ENCODE data around the gene CHMP2B.
A peak's percentile ranks its signal among the peaks of the same experiment; 100 is the strongest.

Gene CHMP2B, protein sequence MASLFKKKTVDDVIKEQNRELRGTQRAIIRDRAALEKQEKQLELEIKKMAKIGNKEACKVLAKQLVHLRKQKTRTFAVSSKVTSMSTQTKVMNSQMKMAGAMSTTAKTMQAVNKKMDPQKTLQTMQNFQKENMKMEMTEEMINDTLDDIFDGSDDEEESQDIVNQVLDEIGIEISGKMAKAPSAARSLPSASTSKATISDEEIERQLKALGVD

DNA sequence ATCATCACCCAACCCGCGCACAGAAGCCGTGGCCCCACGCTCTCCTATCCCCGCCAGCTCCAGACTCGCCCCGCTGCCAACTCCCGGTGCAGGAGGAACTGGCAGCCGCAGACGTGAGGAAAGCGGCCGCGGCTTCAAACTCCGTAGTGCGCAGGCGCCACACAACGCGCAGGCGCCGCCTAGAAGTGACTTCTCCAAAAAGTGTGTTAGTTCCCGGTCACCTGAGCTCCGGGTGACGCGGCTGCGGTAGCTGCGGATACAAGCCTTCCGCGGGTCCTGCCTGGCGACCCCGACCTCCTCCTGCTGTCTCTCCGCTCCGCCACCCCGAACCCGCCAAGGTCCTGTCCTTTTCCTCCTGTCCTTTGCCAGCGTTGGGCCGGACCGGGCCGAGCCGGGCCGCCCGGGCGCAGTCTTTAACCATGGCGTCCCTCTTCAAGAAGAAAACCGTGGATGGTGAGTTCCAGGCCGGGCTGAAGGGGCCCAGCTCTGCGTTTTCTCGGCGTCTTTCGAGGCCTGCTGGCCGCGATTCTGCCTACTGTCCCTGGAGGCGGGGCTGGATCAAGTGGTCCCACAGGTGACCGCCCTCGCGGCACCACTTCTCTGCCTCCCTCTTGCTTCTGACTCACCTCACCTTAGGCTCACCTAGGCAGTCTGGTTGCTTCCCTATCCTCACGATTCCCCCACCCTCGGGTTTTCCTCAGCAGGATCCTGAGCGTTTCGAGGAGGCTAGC, at the start of gene CHMP2B:
CHMP2B (plus strand) TSS at position 206 of the 731 bp plus-strand sequence; CDS start at position 420, 214 bp downstream.
- DNase-seq (ENCODE audit: low spot score), result peak; percentile 92
- FAIRE-seq, result no peak

DNA sequence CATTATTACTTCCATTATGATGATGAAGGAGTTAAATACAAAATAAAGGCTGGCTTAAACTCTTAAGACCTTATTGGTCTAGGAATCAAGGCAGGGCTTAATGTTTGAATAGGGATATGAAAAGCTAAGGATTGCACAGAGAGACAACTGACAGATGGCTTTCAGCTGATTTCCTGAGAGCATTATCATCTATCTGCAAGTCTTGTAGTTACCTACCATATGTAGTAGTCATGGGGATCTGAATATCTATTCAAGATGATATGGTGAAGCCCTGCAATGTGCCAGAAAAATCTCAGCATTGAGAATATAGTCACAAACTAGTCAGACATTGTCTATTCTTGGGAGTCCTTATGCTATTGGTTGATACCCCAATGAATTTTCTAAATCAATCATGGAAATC, 47.5 kb upstream of the CHMP2B start:
- FAIRE-seq (no peak), DNase-seq (ENCODE audit: low spot score) (no peak)

DNA sequence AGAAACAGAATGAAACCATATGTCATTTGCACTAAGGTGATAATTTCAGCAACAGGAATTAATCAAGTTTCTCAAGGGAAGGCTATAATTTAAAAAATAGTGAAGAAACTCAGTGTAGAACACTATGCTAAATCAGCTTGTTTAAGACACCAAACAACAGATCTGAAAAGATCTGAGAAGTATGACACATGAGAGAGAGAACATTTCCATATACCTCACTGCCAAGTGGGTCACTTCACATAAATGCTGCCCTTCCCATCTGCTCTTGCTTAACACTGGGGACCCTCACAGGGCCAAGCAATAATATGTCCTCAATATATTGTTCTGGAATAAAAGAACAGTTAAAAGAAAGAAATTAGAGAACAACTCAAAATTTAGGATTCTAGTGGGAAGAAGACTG, 45.6 kb upstream of the CHMP2B start:
- FAIRE-seq (no peak), DNase-seq (ENCODE audit: low spot score) (no peak)

DNA sequence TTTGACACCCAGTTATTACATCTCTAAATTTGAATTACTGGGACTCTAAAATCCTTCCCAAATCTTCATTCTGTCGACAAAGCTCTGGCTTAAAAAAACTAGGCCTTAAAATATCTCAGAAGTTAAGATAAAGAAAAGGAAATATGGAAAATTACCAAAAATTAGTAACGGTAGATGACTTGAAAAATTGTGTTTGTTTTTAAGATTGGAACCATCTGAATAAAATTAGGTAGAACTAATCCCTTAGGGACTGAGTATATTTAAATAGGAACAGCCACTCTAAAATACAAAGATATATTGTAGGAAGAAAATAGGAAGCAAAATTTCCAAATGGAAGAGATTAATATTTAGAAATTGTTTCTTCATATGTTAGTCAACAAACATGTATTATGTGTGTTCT, 45.1 kb upstream of the CHMP2B start:
- DNase-seq (ENCODE audit: low spot score) (no peak), FAIRE-seq (no peak)

DNA sequence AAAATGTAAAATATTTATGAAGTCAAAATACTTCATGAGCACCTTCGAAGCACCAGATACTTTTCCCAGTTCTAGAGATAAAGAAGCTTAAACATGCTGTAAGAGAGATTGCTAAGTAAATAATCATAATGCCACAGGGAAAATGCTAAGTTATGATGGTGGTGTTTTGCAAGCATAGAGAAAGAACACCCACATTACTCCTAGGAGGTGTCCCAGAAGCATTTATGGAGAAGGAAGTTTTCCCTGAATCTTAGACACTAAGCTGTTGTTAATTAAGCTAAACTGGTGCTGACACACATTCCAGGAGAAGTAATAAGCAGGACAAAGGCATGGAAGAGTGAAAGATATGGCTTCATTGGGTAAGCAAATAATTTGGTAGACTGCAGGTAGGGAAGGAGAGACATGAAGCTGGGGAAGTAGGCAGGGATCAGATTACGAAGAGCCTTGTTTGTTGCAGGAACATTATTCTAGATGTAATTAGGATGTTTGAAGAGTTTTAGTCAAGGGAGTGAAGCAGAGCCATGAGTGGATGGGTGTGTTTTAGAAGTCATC, 40.4 kb upstream of the CHMP2B start:
- DNase-seq (ENCODE audit: low spot score), result no peak
- FAIRE-seq, result no peak

DNA sequence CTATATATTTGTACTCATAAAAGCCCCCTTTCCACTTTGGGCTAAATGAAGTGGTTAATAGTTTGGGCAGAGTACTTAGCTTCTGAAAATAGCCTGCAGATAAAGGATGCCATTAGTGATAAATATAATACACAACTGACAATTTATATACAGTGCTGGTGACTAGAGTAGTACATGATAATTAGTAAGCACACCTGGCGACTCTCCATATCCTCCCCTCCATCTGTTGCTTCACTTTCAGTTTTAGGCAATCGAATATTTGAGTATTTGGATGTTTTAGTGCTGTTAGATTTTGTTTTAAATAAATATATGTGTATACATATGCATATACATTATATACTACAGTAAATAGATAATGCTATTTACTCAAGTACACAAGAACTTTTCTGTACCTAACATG, 35.9 kb upstream of the CHMP2B start:
- FAIRE-seq (no peak), DNase-seq (ENCODE audit: low spot score) (no peak)

DNA sequence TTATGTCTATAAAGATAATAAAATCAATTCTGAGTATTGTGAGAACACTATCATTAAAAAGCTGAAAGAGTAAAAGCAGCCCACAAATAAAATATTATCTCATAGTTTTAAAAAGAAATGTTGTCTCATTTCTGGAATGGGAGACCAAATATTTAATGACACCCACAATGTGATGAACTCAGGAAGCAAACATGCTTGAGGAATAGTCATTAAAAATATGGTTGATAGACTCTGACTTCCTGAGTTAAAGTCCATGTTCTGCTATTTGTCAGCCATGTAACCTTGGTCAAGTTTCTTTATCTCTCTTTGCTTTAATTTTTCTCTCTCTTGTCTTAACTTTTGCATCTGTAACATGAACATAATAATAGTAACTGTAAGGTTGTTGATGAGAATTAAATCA, 35.5 kb upstream of the CHMP2B start:
- no peak for FAIRE-seq

DNA sequence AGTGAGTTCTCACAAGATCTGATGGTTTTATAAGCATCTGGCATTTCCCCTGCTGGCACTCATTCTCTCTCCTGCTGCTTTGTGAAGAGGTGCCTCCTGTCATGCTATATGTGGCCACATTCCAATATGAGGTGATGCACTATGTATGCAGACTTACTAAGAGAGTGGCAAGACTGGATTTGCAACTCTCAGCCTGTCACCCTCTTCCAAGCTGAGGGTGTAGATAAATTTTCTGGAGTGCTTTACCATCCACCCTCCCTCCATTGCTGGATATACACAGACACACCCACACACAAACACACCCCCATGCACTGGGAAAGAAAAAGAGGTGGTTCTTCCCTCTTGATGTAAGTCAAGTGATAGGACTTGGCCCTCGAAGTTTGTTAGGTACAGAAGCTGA, 30.2 kb upstream of the CHMP2B start:
- DNase-seq (ENCODE audit: low spot score) (no peak), FAIRE-seq (no peak)

More for the DNA sequence above, 35.5 kb upstream of the CHMP2B start:
- DNase-seq (ENCODE audit: low spot score), result no peak

DNA sequence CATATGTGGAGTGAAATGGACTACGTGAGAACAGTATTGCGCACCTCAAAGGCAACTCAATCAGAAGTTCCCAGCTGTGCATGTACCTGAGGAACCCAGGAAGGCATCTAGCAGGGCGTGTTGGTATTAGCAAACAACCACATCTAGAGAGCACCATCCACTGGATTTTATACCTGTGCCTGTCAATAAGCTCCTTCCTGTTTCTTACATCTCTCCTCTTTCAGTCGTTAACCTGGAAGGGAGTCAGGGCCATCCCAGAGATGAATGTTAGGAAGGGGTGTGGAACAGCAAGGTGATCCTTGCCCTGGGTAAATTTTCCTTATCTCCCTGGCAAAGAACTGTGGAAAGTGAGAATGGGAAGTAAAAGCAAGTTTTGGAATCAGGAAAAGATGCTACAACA, 29.6 kb upstream of the CHMP2B start:
- DNase-seq (ENCODE audit: low spot score) (no peak), FAIRE-seq (no peak)

DNA sequence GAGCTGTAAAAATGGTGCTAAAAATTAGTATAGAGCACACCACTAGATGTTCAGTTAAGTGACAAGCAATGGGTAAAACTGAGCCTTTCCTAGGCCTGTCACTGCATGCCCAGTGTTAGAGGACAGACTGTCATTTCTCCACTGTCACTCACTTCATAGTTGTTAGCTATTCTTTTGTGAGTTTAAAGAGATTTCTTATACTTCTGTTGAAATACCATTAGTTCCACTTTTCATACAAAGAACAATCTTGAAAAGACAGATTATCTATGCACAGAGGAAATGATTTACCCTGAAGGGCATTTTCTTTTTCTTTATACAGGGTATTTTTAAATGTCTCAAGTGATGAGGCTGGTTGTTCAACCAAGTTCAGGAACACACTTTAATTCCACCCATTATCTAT, 28.3 kb upstream of the CHMP2B start:
- DNase-seq (ENCODE audit: low spot score) (no peak), FAIRE-seq (no peak)

DNA sequence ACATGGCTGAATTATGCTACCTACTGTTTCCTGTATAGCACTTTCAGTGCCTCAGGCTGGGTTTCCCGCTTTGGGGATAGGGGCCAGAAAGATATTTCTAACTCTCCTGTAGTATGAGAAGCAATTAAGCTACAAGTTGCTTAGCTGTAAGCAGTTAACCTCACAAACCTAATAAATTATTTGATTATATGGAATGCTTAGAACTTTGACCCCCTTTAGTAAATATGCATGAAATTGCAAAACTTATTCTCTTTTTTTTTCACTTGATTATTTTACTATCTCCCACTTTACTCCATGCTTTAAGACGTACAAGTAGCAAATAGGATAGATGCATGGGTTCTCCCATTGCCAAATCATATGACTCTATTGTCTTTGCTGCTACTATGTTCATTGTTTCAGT, 27.5 kb upstream of the CHMP2B start:
- no peak for DNase-seq (ENCODE audit: low spot score)
- no peak for FAIRE-seq

DNA sequence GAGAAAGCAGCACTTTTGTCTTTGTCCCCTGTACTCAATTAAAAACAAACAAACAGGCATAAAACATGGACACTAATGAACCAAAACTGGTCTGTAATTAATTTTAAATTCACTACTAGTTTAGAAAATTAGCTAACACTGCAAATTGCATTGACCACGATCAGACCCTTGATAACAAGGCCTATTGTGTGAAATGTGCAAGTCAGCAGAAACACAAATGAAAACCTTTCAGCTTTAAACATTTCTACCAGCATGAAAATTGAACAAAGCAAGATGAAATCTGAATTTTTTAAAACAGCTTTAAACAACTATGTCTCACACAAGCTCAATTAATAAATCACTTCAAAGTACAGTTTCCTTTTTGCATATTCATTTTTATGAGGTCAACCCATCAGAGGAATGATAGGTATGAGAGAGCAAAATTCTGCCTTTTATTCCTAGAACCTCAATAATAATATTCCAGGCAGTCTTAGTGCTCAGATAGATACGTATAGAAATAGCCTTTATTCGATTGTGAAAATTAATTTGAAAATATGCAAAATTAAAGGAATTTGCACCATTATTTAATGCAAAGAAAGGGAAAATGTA, 27.0 kb upstream of the CHMP2B start:
- FAIRE-seq (no peak), DNase-seq (ENCODE audit: low spot score) (no peak)

DNA sequence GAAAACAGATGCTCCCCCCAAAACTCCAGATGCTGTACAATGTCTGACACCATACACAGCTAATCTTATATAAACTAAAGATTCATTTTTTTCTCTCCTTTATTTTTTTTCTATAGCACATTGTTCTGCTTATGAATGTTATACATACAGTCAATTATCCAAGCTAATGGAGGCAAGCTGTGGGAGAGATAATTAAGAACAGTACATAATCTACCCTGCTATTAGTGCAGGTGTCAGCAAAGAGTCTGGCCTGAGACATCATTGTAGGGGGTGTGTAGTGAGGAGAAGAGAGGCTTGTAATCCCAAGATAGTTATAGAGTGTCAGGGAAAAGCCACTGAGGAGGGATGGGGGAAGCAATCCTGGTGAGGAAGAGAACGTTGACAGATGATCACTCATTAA, 25.4 kb upstream of the CHMP2B start:
- DNase-seq (ENCODE audit: low spot score) (no peak), FAIRE-seq (no peak)

DNA sequence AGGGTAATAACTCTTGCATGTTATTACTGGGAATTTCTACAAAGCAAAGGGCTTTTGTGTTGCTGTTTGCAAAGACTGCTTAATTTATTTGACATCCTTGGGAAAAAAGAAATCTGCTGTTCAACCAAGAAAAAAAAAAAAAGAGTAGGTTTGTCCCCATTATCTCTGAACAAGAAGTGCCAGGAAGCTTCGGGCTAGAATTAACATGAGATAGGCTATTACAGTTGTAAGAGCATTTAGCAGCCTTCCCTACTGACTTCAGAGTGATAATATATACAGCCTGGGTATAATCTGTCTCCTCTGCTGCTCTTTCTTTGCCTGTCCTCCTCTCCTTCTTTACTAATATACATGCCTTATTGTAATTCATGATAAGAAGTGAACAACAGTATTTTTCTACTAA, 23.3 kb upstream of the CHMP2B start:
- no peak for FAIRE-seq
- no peak for DNase-seq (ENCODE audit: low spot score)

DNA sequence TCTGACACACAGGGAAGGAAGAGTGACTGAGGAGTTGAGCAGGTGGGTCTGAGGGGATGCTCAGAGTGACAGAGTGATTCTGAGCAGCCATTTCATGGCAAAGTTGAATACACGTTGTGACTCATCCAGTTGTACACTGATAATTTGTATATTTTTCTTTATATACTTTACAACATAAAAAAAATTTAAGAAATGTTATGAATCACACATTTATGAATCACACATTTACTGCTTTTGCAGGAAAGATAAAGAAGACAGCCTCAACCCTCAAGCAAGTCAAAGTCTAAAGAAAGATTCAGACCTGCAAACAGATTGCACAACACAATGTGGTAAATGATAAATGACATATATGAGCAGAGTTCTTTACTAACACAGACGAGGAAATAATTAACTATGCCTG, 21.0 kb upstream of the CHMP2B start:
- DNase-seq (ENCODE audit: low spot score), result peak; percentile 23
- FAIRE-seq, result no peak

DNA sequence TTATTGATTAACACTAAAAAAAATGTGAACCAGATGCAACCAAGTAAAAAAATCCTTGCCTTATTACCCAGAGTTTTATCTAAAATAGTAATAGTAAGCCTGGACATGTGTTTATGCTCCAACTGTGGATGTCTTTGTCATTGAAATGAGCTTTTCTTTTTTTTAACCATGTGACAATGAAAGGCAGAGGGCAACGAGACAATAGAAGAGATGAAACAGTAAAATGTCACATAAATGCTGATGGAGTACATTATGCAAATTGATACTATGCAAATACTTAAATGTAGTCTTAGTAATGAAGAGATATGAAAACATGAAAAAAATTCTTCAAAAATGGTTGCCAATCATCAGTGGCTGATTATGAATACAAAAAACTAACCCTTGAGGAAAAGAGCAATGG, 20.5 kb upstream of the CHMP2B start:
- FAIRE-seq, result no peak
- no peak for DNase-seq (ENCODE audit: low spot score)

DNA sequence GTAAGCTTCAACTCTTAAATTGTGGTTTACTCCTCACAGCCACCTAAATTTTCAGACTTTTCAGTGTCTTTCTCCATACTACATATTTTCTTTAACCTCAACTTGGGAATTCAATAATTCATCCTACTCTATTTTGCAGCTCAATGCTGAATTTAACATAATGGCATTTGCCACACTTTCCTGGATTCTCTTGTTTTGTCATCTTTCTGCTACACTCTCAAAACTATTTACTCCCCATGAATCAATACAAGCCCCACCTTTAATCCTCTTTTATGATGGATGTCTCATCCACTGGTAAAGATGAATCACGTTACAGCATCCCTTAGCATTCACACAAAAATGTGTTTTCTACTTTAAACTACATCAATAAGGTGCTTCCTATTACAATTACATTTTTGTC, 19.6 kb upstream of the CHMP2B start:
- peak; percentile 13 for DNase-seq (ENCODE audit: low spot score)
- no peak for FAIRE-seq

DNA sequence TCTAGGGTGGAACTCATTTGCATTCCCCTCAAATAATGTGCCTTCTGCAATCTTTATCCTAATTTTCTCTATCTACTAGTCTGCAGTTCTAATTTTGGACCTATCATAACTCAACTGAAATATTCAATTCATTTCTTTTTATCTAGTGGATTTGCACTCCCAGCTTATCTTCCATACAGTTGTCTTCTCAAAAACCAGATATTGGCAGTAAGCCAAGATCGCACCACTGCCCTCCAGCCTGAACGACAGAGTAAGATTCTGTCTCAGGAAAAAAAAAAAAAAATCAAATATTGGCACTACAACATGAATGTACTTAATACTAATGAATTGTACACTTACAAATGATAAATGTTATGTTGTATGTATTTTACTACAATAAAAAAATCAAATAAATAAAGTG, 18.0 kb upstream of the CHMP2B start:
- no peak for DNase-seq (ENCODE audit: low spot score)

DNA sequence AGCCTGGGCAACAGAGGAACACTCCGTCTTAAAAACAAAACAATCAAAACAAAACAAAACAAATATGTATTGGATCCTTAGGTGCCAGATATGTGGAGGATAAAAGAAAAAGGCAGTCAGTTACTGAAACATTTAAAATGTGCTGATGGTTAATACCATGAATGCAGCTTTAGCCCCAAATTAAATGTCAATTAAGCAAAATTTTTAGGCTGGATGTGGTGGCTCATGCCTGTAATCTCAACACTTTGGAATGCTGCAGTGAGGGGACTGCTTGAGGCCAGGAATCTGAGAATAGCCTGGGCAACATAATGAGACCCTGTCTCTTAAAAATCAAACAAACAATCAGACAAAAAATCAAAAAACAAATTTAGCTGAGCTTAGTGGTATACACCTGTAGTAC, 8.5 kb upstream of the CHMP2B start:
- FAIRE-seq (no peak), DNase-seq (ENCODE audit: low spot score) (no peak)

More for the DNA sequence above, 18.0 kb upstream of the CHMP2B start:
- no peak for FAIRE-seq

DNA sequence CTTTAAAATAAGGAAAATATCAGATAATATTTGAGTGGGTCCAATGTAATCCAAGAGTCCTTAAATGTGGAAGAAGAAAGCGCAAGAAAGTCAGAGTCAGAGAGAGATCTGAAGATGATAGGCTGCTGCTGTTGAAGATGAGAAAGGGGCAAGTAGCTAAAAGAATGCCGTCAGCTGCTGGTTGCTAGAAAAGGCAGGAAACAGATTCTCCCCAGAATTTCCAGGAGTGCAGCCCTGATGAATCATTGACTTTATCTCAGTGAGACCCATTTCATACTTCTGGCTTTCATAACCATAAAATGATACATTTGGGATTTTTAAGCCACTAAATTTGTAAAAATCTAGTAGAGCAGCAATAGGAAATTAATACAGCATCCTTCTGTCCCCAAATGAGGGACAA, 7.5 kb upstream of the CHMP2B start:
- no peak for DNase-seq (ENCODE audit: low spot score)
- FAIRE-seq, result no peak

DNA sequence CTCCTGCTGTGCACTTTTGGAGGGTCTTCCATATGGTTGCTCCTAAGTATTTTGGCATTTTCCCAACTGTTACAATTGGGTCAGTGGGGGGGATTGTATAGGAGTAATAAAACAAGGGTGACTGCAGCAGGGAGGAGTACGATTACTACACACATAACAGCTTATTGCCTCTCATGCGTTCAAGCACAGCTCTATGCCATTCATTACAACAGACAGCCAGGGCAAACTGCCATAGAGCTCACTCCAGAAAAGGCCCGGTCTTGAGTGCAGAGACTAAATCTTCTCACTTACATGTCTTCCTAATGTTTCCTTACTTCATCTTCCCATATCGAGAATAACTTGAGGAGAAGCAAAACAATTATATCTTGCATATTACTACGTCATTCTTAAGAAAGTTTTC, 1.4 kb upstream of the CHMP2B start:
- FAIRE-seq, result no peak
- DNase-seq (ENCODE audit: low spot score), result no peak

DNA sequence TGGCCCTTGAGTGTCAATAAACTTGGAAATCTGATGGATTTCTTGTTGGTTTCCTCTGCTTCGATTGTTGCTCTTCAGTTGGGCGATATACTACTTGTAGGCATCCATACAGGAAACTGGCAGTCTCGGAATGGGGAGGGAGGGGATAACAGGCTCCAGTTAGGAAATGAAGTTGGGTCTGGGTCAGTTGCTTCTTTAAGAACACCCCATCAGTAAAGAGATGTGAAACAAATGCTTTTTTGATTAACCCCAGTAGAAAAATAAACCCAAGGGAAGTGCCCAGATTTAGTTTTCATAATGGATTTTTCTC, 681 bp downstream of the CHMP2B start:
- DNase-seq (ENCODE audit: low spot score) (no peak), FAIRE-seq (no peak)

DNA sequence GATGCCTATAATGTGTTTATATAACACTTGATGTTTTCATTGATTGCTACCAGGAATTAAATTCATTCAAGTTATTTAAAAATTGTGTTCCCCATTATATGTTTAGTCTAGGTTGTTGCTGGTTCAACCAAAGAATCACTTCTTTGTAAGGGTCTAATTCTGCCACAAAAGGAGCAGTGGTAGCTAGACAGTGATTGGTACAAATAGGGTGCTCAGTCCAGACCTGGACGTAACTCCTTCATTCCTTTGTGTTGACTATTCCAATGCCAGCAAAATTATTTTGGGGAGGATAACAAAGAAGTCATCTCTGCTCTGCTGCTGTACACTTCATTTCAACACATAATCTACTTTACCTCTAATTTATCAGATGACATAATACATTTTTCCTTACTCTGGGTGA, 1.2 kb downstream of the CHMP2B start:
- DNase-seq (ENCODE audit: low spot score), result peak; percentile 11
- no peak for FAIRE-seq

Data from urothelium cell line (cell line).